Duodenal mucosa (tissue), 2 donors: Measurements from ENCODE around the gene KCNJ8.

ENCODE experiments used
- H3K27ac ChIP-seq: one replicate; pipeline ENCODE4 v1.7.0; 2013; ENCODE audit warnings: low read depth, low read length
- H3K27me3 ChIP-seq, 2 donors: one replicate each; pipeline ENCODE4 v1.7.0; 2013; ENCODE audit warnings: low read length in 2 of 2, control low read depth in 1 of 2; ENCODE audit not compliant: insufficient read depth in 2 of 2, control insufficient read depth in 1 of 2
- H3K36me3 ChIP-seq, 2 donors: one replicate each; pipeline ENCODE4 v1.7.0; 2013; ENCODE audit warnings: low read length in 2 of 2, control low read depth in 1 of 2; ENCODE audit not compliant: insufficient read depth in 2 of 2, control insufficient read depth in 1 of 2
- H3K4me1 ChIP-seq, 2 donors: one replicate each; pipeline ENCODE4 v1.7.0; 2013; ENCODE audit warnings: low read length in 2 of 2, control low read depth in 1 of 2; ENCODE audit not compliant: insufficient read depth in 2 of 2, control insufficient read depth in 1 of 2
- H3K4me3 ChIP-seq, 2 donors: one replicate each; pipeline ENCODE4 v1.7.0; 2013; ENCODE audit warnings: low read length in 2 of 2, low read depth in 1 of 2
- H3K9ac ChIP-seq, 2 donors: one replicate each; pipeline ENCODE4 v1.7.0; 2013; ENCODE audit warnings: low read length in 2 of 2, low read depth in 1 of 2
- H3K9me3 ChIP-seq, 2 donors: one replicate each; pipeline ENCODE4 v1.7.0; 2013; ENCODE audit warnings: low read length in 2 of 2, control low read depth in 1 of 2; ENCODE audit not compliant: control insufficient read depth in 1 of 2

The KCNJ8 gene

DNA sequence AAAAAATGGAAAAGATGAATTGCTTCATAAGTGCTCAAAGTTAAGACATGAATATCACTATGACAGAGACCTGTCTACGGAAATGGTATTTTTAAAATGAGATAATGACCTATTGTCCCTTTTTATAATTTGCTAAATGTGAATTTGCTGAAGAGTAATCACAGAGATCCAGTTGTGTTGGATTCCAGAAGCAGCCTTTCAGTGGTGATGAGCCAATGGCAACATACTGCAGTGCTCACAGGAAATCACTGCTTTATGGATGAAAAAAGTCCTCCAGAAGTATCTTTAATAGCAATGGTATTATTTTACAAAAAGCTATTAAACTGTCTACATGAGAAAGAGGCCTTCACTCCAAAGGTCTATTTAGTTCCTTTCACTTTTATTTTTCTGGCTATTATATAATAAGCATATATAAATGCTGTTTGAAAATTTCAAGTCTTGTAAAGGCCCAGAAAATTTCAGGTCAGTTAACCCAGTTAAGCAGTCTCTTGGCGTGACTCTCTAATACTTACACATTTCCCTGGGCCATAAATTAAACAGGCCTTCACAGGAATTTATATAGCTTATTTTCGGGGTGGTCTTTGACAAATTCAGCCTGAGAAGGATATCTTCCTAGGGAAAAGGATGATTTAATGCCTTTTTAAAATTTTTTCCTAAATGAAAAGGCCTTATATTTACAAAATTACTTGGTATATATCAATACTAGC lies 55.4 kb downstream of the KCNJ8 start:
- Histone ChIP-seq H3K9ac (no peak overlapping the region), H3K4me3 (no peak overlapping the region), H3K36me3 (no peaks in the 10 kb centered on the region), H3K9me3 (no peaks in the 10 kb centered on the region), H3K27me3 (no peaks in the 10 kb centered on the region), H3K27ac (no peak overlapping the region), H3K4me1 (no peaks in the 10 kb centered on the region)

DNA sequence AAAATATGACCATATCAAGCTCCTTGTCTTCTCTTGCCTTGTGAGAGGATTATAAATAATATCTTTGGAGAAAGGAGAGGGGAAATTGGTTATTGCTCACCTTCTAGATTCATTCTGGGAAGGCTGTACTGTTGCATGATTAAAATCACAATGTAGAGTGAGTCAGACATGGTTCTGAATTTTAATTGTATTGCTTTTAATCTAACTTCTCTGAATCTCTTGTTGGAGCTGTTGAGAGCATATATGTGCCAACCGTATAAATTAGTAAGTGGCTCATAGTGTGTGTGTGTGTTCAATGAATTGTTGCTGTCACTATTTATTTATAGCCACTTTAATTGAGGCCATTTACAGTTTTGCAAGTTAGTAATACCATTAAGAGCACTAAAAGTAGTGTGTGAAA lies 56.1 kb downstream of the KCNJ8 start:
- Histone ChIP-seq H3K36me3 (no peaks in the 10 kb centered on the region), H3K9me3 (no peaks in the 10 kb centered on the region), H3K4me1 (no peaks in the 10 kb centered on the region), H3K27ac (no peak overlapping the region), H3K4me3 (no peak overlapping the region), H3K27me3 (no peaks in the 10 kb centered on the region), H3K9ac (no peak overlapping the region)

DNA sequence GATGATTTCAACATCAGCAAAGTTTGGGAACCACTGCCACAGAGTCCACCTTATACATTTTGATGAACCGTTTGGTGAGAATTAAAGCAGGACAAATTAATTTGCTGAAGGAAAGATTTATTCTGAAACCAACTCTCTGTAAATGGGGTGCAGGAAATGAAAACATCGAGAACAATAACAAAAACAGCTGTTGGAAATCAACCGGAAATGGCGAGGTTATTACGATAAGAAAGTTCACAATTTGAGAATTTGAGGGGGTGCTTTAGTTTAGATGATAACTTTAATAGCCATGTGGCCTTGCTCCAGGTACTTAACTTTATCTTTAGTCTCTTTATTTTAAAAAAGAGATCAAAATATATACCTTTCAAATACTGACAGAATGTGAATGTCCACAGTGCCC lies 56.7 kb downstream of the KCNJ8 start:
- H3K27ac ChIP-seq = no peak overlapping the region
- H3K4me1 ChIP-seq = no peaks in the 10 kb centered on the region
- no peak overlapping the region for H3K4me3 ChIP-seq
- H3K9me3 ChIP-seq = no peaks in the 10 kb centered on the region
- H3K27me3 ChIP-seq = no peaks in the 10 kb centered on the region
- H3K9ac ChIP-seq = no peak overlapping the region
- no peaks in the 10 kb centered on the region for H3K36me3 ChIP-seq

DNA sequence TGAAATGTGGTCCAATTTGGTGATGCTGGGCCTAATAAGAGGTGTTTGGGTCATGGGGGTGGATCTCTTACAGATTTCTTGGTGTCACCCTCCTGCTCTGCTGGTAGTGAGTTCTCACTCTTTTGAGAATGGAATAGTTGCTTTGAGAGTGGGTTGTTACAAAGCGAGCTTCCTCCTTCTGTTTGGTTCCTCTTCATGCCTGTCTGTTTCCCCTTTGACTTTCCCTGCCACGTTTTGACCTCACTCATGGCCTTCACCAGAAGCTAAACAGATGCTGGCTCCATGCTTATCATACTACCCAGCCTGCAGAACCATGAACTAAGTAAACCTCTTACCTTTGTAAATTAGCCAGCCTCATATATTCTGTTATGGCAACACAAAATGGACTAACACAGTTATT lies 59.1 kb downstream of the KCNJ8 start:
- no peaks in the 10 kb centered on the region for H3K36me3 ChIP-seq

More for the DNA sequence above, 59.1 kb downstream of the KCNJ8 start:
- Histone ChIP-seq H3K9ac (no peak overlapping the region), H3K4me3 (no peak overlapping the region), H3K27me3 (no peaks in the 10 kb centered on the region), H3K27ac (no peak overlapping the region), H3K9me3 (no peaks in the 10 kb centered on the region), H3K4me1 (no peaks in the 10 kb centered on the region)
